A204.1 (cell line): Measurements from ENCODE around the gene KCNN4.
"Not testable (repeated sequence)": the region's sequence is repeated elsewhere in the genome, so short reads cannot be mapped to it uniquely, and the experiment has no call there.

Experiments used
- FAIRE-seq: peaks from 2 replicates; lab custom pipeline; 2012; peaks lifted over from hg19 to GRCh38; lab: Jason Lieb, UNC

Gene KCNN4

GRCh38 chr19:43774103-43774939, 6.5 kb downstream of the KCNN4 start:
- FAIRE-seq: no peak

GRCh38 chr19:43773725-43774102, 7.1 kb downstream of the KCNN4 start:
- FAIRE-seq: no peak

- FAIRE-seq: no peak
These were observed 11.5 kb downstream of the KCNN4 start for GRCh38 chr19:43769256-43769655.

GRCh38 chr19:43768273-43769050, 12.3 kb downstream of the KCNN4 start:
- no peak for FAIRE-seq

GRCh38 chr19:43767818-43768217, 13.0 kb downstream of the KCNN4 start:
- FAIRE-seq: no peak

- no peak for FAIRE-seq
These were observed 13.5 kb downstream of the KCNN4 start for GRCh38 chr19:43767316-43767715.

GRCh38 chr19:43766755-43767043, 14.1 kb downstream of the KCNN4 start:
- no peak for FAIRE-seq

GRCh38 chr19:43765109-43765876, 15.5 kb downstream of the KCNN4 start:
- no peak for FAIRE-seq

GRCh38 chr19:43764684-43765083, 16.1 kb downstream of the KCNN4 start:
- FAIRE-seq: not testable (repeated sequence)

GRCh38 chr19:43763473-43763939, 17.3 kb downstream of the KCNN4 start:
- FAIRE-seq: no peak

GRCh38 chr19:43762814-43763213, 18.0 kb downstream of the KCNN4 start:
- no peak for FAIRE-seq

GRCh38 chr19:43760941-43761340, 19.8 kb downstream of the KCNN4 start:
- FAIRE-seq: no peak

GRCh38 chr19:43759515-43759914, 21.3 kb downstream of the KCNN4 start:
- no peak for FAIRE-seq

- FAIRE-seq: peak; percentile 97
These were observed 25.4 kb downstream of the KCNN4 start for GRCh38 chr19:43755256-43755801.

GRCh38 chr19:43754503-43755255, 26.1 kb downstream of the KCNN4 start, which contains the start of gene SMG9:
TSS of gene SMG9 (minus strand) at chr19:43754962. CDS start at chr19:43750741, 4,221 bp downstream.
- peak; percentile 94 for FAIRE-seq

- peak; percentile 61 for FAIRE-seq
These were observed 26.6 kb downstream of the KCNN4 start for GRCh38 chr19:43754253-43754502.

- FAIRE-seq: no peak
These were observed 28.4 kb downstream of the KCNN4 start for GRCh38 chr19:43752287-43752875.

GRCh38 chr19:43751466-43752220, 29.1 kb downstream of the KCNN4 start:
- no peak for FAIRE-seq

GRCh38 chr19:43749898-43750297, 30.9 kb downstream of the KCNN4 start:
- no peak for FAIRE-seq

- no peak for FAIRE-seq
These were observed 31.6 kb downstream of the KCNN4 start for GRCh38 chr19:43749152-43749551.

- FAIRE-seq: no peak
These were observed 32.1 kb downstream of the KCNN4 start for GRCh38 chr19:43748685-43749084.
